GM12892 (cell line): ENCODE measurements around the gene PHLPP1.

ENCODE experiments used
- DNase-seq: peaks from one replicate; pipeline ENCODE4 v3.0.0; 2011; ENCODE audit not compliant: insufficient read length
- FAIRE-seq: peaks from 2 replicates; lab custom pipeline; 2011; peaks lifted over from hg19 to GRCh38; lab: Jason Lieb, UNC
- POLR2A ChIP-seq: IDR thresholded peaks from 2 replicates; pipeline ENCODE4 v1.6.1; 2011; ENCODE audit warnings: low read depth, low read length, control low read depth
- POLR2AphosphoS5 ChIP-seq: IDR thresholded peaks from 2 replicates; pipeline ENCODE4 v1.6.1; 2011; ENCODE audit warnings: low read depth, low read length, control low read depth
- TAF1 ChIP-seq: IDR thresholded peaks from 2 replicates; pipeline ENCODE4 v1.6.1; 2011; ENCODE audit warnings: low read depth, mild to moderate bottlenecking, control low read depth, low read length, borderline replicate concordance

The PHLPP1 gene

GRCh38 chr18:62870643-62871042, 155.3 kb downstream of the PHLPP1 start:
- DNase-seq, result no peak
- TF ChIP-seq POLR2A, result no peak
- TF ChIP-seq POLR2AphosphoS5, result no peak
- TF ChIP-seq TAF1, result no peak
- peak; percentile 21 for FAIRE-seq

DNA sequence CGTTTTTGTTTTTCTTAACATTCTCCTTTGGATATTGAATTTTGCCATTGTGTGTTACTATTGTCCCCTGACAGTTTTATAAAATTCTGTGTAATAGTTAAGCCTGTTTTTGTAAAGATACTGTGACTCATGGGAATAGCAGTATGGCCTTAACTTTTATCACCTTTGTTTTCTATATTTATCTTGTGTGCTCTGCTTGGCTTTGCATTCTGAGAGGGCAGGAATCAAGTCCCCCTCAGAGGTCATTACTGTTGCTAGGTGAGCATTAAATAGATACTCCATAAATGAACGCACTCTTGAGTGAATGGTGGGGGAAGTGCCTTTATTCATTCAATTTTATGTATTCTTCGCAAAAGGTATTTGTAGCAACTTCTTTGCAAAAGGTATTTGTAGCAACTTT, 160.0 kb downstream of the PHLPP1 start:
- FAIRE-seq (no peak), DNase-seq (no peak)
- TF ChIP-seq TAF1 (no peak), POLR2A (no peak), POLR2AphosphoS5 (no peak)

GRCh38 chr18:62876111-62876510, 160.8 kb downstream of the PHLPP1 start:
- FAIRE-seq (no peak), DNase-seq (no peak)
- TF ChIP-seq POLR2A (no peak), TAF1 (no peak), POLR2AphosphoS5 (no peak)

DNA sequence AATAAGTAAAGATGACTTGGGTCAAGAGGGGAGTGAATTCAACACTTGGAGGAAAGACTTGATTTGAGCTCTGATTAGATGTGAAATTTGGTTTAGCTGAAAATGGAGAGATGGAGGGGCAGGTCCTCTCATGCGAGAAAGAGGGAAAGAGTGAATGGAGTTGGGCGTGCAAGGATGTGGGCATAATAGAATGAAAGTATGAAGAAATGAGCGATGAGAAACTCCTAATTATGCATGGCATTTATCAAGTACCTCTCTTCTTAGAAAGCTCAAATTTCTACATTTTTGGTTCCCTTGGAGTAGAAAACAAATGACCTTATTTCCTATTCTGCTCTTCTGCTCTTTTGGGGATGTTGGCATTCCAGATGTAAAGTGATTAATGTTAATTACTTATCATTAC, 161.5 kb downstream of the PHLPP1 start:
- FAIRE-seq, result no peak
- DNase-seq, result no peak
- no peak for TF ChIP-seq POLR2A
- TF ChIP-seq POLR2AphosphoS5, result no peak

GRCh38 chr18:62877411-62878221, 162.3 kb downstream of the PHLPP1 start:
- DNase-seq (no peak), FAIRE-seq (no peak)
- TF ChIP-seq TAF1 (no peak), POLR2AphosphoS5 (no peak), POLR2A (no peak)

- TF ChIP-seq TAF1 (no peak), POLR2AphosphoS5 (no peak), POLR2A (no peak)
- DNase-seq, result no peak
- FAIRE-seq, result no peak
Measured at GRCh38 chr18:62878305-62878704, 163.0 kb downstream of the PHLPP1 start.

GRCh38 chr18:62880034-62880433, 164.7 kb downstream of the PHLPP1 start:
- peak; percentile 38 for FAIRE-seq
- DNase-seq, result no peak
- TF ChIP-seq TAF1, result no peak
- no peak for TF ChIP-seq POLR2AphosphoS5
- TF ChIP-seq POLR2A, result no peak

GRCh38 chr18:62880673-62881364, 165.5 kb downstream of the PHLPP1 start:
- no peak for DNase-seq
- TF ChIP-seq POLR2AphosphoS5 (no peak), TAF1 (no peak), POLR2A (no peak)
- no peak for FAIRE-seq

GRCh38 chr18:62881509-62882016, 166.2 kb downstream of the PHLPP1 start:
- DNase-seq (no peak), FAIRE-seq (peak; percentile 30)
- no peak for TF ChIP-seq TAF1
- no peak for TF ChIP-seq POLR2A

DNA sequence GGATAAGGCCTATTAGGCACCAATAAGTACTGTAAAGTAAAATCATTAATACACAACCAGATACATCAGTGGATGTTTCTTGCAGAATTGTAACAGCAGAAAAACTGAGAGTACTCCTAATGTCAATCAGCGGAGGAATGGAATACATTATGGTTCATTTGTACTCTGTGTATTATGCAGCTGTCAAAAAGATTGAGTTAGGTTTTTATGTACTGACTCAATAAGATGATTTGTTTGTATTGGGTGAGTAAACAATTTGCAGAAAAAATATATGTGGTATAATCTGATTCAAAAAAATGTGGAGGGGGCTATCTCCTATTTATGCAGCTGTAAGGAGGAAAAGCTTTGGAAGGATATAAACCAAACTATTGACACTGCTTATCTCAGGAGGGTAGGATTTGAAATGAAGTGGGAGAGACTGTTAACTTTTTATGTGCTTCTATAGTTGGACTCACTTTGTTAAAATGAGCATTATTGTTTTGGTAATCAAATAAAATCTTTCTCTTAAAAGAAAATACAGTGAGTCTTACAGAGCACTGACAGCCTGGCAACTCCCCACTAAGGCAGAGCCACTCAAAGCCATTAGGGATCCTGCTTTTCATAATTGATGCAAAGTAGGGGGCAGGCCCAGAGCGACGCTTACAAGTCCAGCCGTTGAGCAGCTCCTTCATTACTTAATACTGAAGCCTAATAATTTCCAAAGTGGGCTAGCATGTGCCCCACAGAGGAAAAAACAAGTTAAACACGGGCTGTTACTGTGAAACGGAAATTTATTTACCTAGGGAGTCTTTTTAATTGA, 168.8 kb downstream of the PHLPP1 start:
- DNase-seq (no peak), FAIRE-seq (no peak)
- TF ChIP-seq TAF1, result no peak
- TF ChIP-seq POLR2AphosphoS5, result no peak
- TF ChIP-seq POLR2A, result no peak

- FAIRE-seq, result no peak
- no peak for DNase-seq
- TF ChIP-seq POLR2A (no peak), TAF1 (no peak)
Measured at GRCh38 chr18:62885804-62886203, 170.5 kb downstream of the PHLPP1 start.
